GM23338 (cell line): ENCODE data around the gene NPDC1. TPM values are rescaled to one million over a fixed set of nuclear protein-coding genes. Genes with fewer than 3 reads are reported as not detected.

Experiments used
- ATAC-seq: fragments of 200-7000 bp; cut with Tn5 transposase; 3 replicates; pipeline ENCODE4 v1.9.1; 2020
- DNase-seq: peaks from one replicate; pipeline ENCODE4 v3.0.0-alpha.2; 2015; ENCODE audit warnings: low spot score
- H2AFZ ChIP-seq: fragments of 200-600 bp; sonication (generic); 2 replicates; pipeline ENCODE4 v1.8.0; 2016; ENCODE audit warnings: antibody characterized with exemption, mild to moderate bottlenecking, moderate library complexity
- H3F3A ChIP-seq: fragments of 200-600 bp; sonication (generic); replicated peaks from 2 replicates; pipeline ENCODE4 v1.8.0; 2017; ENCODE audit warnings: antibody characterized with exemption, mixed run types, low read depth
- H3K27ac ChIP-seq: fragments of 200-600 bp; sonication (generic); 2 replicates; pipeline ENCODE4 v1.6.1; 2016; ENCODE audit warnings: low read depth
- H3K27me3 ChIP-seq: fragments of 200-600 bp; sonication (generic); 2 replicates; pipeline ENCODE4 v1.8.0; 2016; ENCODE audit warnings: mild to moderate bottlenecking, mixed run types, moderate library complexity; ENCODE audit not compliant: insufficient read depth
- H3K36me3 ChIP-seq: fragments of 200-600 bp; sonication (generic); 2 replicates; pipeline ENCODE4 v1.8.0; 2016; ENCODE audit warnings: mild to moderate bottlenecking; ENCODE audit not compliant: insufficient read depth
- H3K4me1 ChIP-seq: fragments of 200-600 bp; sonication (generic); 2 replicates; pipeline ENCODE4 v1.8.0; 2016; ENCODE audit warnings: mild to moderate bottlenecking, moderate library complexity; ENCODE audit not compliant: insufficient read depth
- H3K4me2 ChIP-seq: fragments of 200-600 bp; sonication (generic); 2 replicates; pipeline ENCODE4 v1.7.1; 2017; ENCODE audit warnings: mixed run types
- H3K4me3 ChIP-seq: fragments of 200-600 bp; sonication (generic); 2 replicates; pipeline ENCODE4 v1.6.1; 2016; ENCODE audit warnings: mixed run types
- H3K79me2 ChIP-seq: fragments of 200-600 bp; sonication (generic); replicated peaks from 2 replicates; pipeline ENCODE4 v1.8.0; 2017; ENCODE audit warnings: mild to moderate bottlenecking; ENCODE audit not compliant: insufficient read depth
- H3K9me2 ChIP-seq: fragments of 200-600 bp; sonication (generic); 2 replicates; pipeline ENCODE4 v1.8.0; 2017; ENCODE audit not compliant: insufficient read depth
- H4K20me1 ChIP-seq: fragments of 200-600 bp; sonication (generic); replicated peaks from 2 replicates; pipeline ENCODE4 v1.8.0; 2017; ENCODE audit warnings: mild to moderate bottlenecking; ENCODE audit not compliant: insufficient read depth
- H3K27ac Mint-ChIP-seq: 2 replicates; pipeline ENCODE4 v1.8.0; 2020; ENCODE audit warnings: inconsistent platforms, mild to moderate bottlenecking, moderate library complexity, mixed read lengths
- H3K27me3 Mint-ChIP-seq: 3 replicates; pipeline ENCODE4 v1.8.0; 2022; ENCODE audit warnings: low read depth, mild to moderate bottlenecking, moderate library complexity, mixed read lengths, inconsistent platforms; ENCODE audit not compliant: insufficient read depth, poor library complexity
- H3K36me3 Mint-ChIP-seq: 3 replicates; pipeline ENCODE4 v1.8.0; 2021; ENCODE audit warnings: low read depth, mild to moderate bottlenecking, inconsistent platforms, moderate library complexity, mixed read lengths
- H3K4me1 Mint-ChIP-seq: 3 replicates; pipeline ENCODE4 v1.8.0; 2020; ENCODE audit warnings: mild to moderate bottlenecking, inconsistent platforms, mixed read lengths
- H3K4me3 Mint-ChIP-seq: 3 replicates; pipeline ENCODE4 v1.8.0; 2021; ENCODE audit warnings: moderate library complexity, mild to moderate bottlenecking, inconsistent platforms, mixed read lengths
- H3K9me3 Mint-ChIP-seq: 3 replicates; pipeline ENCODE4 v1.8.0; 2020; ENCODE audit warnings: moderate library complexity, mild to moderate bottlenecking, inconsistent platforms, mixed read lengths
- CREB1 ChIP-seq: fragments of 250-450 bp; sonication (Bioruptor Pico); IDR thresholded peaks from 2 replicates; pipeline ENCODE4 v1.5.0; 2020; ENCODE audit warnings: low read depth, mild to moderate bottlenecking, moderate library complexity
- CTCF ChIP-seq, 2 experiments: fragments of 200-600 bp in 1 of 2; sonication (generic) in 1 of 2; conservative IDR thresholded peaks; 2 replicates each; pipeline versions ENCODE4 v1.5.1 to v1.6.1; 2016 to 2017; ENCODE audit warnings: antibody characterized with exemption in 2 of 2, low read depth in 2 of 2, mild to moderate bottlenecking in 2 of 2, moderate library complexity in 1 of 2
- EZH2 ChIP-seq: fragments of 200-600 bp; sonication (generic); IDR thresholded peaks from one replicate; pipeline ENCODE4 v1.8.0; 2017; ENCODE audit warnings: antibody characterized with exemption, mild to moderate bottlenecking, low read depth; ENCODE audit not compliant: unreplicated experiment
- EZH2phosphoT487 ChIP-seq: fragments of 200-600 bp; sonication (generic); IDR thresholded peaks from one replicate; pipeline ENCODE4 v1.8.1; 2018; ENCODE audit warnings: antibody characterized with exemption; ENCODE audit not compliant: unreplicated experiment
- JUNB ChIP-seq: IDR thresholded peaks from one replicate; pipeline ENCODE4 v1.6.1; 2016; ENCODE audit warnings: antibody characterized with exemption; ENCODE audit not compliant: unreplicated experiment
- STAT1 ChIP-seq: IDR thresholded peaks from one replicate; pipeline ENCODE4 v1.6.1; 2016; ENCODE audit warnings: antibody characterized with exemption; ENCODE audit not compliant: unreplicated experiment
- polyA plus RNA-seq: library from polyadenylated mRNA; unstranded; fragments of >200 nt; fragmentation: Nextera tagmentation; extraction: Ambion mirVana; gene quantifications from 2 replicates; pipeline ENCODE4 v1.2.1, GENCODE V29; 2016
- total RNA-seq: library from RNA; depleted of rRNA; stranded (reverse); fragments of >200 nt; shearing (Covaris generic); gene quantifications from 2 replicates; pipeline ENCODE4 v1.2.3, GENCODE V29; 2014
- TF ChIP-seq, protein P1 (sequence below): fragments of 250-450 bp; sonication (Bioruptor Pico); IDR thresholded peaks from 2 replicates; pipeline ENCODE4 v1.5.0; 2020; ENCODE audit warnings: mild to moderate bottlenecking, moderate library complexity

Gene NPDC1
- total and polyA plus RNA-seq, 2 experiments from 2014 or later = 34.3 to 35.5 TPM

DNA sequence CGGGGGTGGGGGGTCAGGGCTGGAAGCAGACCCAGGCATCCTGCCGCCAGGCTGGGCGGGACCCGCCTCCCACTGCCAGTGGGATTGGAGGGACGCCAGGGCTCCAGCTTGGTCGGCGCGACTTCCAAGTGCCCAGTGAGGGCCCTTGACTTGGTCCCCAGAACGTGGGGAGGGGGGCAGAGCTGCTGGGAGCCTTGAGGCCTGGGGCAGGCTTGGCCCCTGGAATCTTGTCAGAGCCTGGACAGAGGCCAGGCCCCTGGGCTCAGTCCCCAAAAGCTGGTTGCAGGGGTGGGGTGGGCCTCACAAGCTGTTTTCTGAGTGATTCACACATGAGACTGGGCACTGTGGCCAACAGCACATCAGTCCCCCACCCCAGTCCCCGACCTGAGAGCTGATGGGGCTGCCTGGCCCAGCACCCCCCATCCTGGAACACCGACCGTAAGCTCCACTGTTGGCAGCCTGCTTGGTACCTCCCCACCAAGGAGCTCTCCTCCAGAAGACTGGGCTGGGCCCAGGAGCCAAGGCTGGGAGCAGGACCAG lies 50.1 kb downstream of the NPDC1 start (continued):
- TF ChIP-seq, protein P1, sequence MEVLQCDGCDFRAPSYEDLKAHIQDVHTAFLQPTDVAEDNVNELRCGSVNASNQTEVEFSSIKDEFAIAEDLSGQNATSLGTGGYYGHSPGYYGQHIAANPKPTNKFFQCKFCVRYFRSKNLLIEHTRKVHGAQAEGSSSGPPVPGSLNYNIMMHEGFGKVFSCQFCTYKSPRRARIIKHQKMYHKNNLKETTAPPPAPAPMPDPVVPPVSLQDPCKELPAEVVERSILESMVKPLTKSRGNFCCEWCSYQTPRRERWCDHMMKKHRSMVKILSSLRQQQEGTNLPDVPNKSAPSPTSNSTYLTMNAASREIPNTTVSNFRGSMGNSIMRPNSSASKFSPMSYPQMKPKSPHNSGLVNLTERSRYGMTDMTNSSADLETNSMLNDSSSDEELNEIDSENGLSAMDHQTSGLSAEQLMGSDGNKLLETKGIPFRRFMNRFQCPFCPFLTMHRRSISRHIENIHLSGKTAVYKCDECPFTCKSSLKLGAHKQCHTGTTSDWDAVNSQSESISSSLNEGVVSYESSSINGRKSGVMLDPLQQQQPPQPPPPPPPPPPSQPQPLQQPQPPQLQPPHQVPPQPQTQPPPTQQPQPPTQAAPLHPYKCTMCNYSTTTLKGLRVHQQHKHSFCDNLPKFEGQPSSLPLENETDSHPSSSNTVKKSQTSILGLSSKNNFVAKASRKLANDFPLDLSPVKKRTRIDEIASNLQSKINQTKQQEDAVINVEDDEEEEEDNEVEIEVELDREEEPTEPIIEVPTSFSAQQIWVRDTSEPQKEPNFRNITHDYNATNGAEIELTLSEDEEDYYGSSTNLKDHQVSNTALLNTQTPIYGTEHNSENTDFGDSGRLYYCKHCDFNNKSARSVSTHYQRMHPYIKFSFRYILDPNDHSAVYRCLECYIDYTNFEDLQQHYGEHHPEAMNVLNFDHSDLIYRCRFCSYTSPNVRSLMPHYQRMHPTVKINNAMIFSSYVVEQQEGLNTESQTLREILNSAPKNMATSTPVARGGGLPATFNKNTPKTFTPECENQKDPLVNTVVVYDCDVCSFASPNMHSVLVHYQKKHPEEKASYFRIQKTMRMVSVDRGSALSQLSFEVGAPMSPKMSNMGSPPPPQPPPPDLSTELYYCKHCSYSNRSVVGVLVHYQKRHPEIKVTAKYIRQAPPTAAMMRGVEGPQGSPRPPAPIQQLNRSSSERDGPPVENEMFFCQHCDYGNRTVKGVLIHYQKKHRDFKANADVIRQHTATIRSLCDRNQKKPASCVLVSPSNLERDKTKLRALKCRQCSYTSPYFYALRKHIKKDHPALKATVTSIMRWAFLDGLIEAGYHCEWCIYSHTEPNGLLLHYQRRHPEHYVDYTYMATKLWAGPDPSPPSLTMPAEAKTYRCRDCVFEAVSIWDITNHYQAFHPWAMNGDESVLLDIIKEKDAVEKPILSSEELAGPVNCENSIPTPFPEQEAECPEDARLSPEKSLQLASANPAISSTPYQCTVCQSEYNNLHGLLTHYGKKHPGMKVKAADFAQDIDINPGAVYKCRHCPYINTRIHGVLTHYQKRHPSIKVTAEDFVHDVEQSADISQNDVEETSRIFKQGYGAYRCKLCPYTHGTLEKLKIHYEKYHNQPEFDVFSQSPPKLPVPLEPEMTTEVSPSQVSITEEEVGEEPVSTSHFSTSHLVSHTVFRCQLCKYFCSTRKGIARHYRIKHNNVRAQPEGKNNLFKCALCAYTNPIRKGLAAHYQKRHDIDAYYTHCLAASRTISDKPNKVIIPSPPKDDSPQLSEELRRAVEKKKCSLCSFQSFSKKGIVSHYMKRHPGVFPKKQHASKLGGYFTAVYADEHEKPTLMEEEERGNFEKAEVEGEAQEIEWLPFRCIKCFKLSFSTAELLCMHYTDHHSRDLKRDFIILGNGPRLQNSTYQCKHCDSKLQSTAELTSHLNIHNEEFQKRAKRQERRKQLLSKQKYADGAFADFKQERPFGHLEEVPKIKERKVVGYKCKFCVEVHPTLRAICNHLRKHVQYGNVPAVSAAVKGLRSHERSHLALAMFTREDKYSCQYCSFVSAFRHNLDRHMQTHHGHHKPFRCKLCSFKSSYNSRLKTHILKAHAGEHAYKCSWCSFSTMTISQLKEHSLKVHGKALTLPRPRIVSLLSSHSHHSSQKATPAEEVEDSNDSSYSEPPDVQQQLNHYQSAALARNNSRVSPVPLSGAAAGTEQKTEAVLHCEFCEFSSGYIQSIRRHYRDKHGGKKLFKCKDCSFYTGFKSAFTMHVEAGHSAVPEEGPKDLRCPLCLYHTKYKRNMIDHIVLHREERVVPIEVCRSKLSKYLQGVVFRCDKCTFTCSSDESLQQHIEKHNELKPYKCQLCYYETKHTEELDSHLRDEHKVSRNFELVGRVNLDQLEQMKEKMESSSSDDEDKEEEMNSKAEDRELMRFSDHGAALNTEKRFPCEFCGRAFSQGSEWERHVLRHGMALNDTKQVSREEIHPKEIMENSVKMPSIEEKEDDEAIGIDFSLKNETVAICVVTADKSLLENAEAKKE (CRISPR knock-in tag) = no peak
- TF ChIP-seq CTCF (conservative IDR thresholded peaks at IDR 0.05; ENCODE audit: low read depth in 2 of 2) (no peak), EZH2phosphoT487 (no peak)

DNA sequence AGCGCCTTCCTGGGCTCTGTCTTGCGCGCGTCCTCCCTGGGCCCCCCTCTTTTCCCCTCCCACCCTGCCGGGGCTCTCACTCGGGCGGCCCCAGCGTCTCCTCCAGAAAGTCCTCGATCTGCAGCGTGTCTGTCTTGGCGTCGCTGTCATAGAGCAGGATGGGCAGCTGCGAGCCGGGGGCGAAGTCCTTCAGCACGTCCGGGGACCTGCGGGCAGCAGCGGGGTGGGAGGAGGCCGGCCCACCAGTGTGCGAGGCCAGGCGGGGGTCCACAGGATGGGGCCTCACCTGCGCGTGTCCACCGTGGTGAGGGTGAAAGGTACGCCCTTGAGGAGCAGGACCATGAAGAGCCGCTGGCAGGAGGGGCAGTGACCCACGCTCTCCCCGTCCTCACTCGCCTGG lies 50.6 kb downstream of the NPDC1 start:
- Histone ChIP-seq H4K20me1 (no peaks in the 10 kb centered on the region), H3K27me3 (peaks cover 49% of the 10 kb centered on the region), H3K4me2 (peak overlapping the region; percentile 86), H3K27ac (no peak overlapping the region), H2AFZ (no peak overlapping the region), H3K4me1 (peaks cover 6% of the 10 kb centered on the region; the same call in 1 of the 2 replicates), H3K79me2 (no peaks in the 10 kb centered on the region), H3K36me3 (no peaks in the 10 kb centered on the region), H3K4me3 (peak overlapping the region; percentile 55), H3K9me2 (no peaks in the 10 kb centered on the region), H3F3A (no peaks in the 10 kb centered on the region)
- H3K4me1 Mint-ChIP-seq = peaks cover 3% of the 10 kb centered on the region
- peaks cover 26% of the 10 kb centered on the region for H3K27me3 Mint-ChIP-seq
- H3K4me3 Mint-ChIP-seq = no peak overlapping the region; the same call in 2 of the 3 replicates
- no peak for ATAC-seq
- peaks cover 10% of the 10 kb centered on the region for H3K9me3 Mint-ChIP-seq
- DNase-seq = no peak
- no peaks in the 10 kb centered on the region; the same call in 2 of the 3 replicates for H3K36me3 Mint-ChIP-seq
- no peak overlapping the region for H3K27ac Mint-ChIP-seq
- TF ChIP-seq, protein P1 (CRISPR knock-in tag) = no peak
- TF ChIP-seq JUNB = no peak
- TF ChIP-seq CREB1 (CRISPR knock-in tag) = no peak
- no peak for TF ChIP-seq EZH2
- TF ChIP-seq STAT1 = no peak
